GM12878 (cell line): ENCODE results near the gene CDC123. TPM values are rescaled to one million over a fixed set of nuclear protein-coding genes. Genes with fewer than 3 reads are reported as not detected.
A peak's percentile ranks its signal among the peaks of the same experiment; 100 is the strongest.

ENCODE experiments used
- ATAC-seq: fragments of 200-7000 bp; cut with Tn5 transposase; 3 replicates; pipeline ENCODE4 v1.9.1; 2020; ENCODE audit warnings: mild to moderate bottlenecking, moderate library complexity
- BruUV-seq: library from RNA; stranded (reverse); fragments of 400-500 nt; replicated peaks from 2 replicates; lab custom pipeline; 2021; lab: Mats Ljungman, UMichigan
- CTCF ChIA-PET: fragments of 300-600 bp; sonication (Branson Sonifier 250); formaldehyde crosslinking; extraction: SDS; loops from one replicate; lab custom pipeline; 2021; ENCODE audit warnings: inconsistent platforms; lab: Yijun Ruan, JAX
- POLR2A ChIA-PET: fragments of 350-600 bp; formaldehyde crosslinking; extraction: SDS; loops from one replicate; lab custom pipeline; 2021; ENCODE audit warnings: inconsistent platforms; lab: Charles Lee
- RAD21 ChIA-PET: fragments of 300-600 bp; sonication (Branson Sonifier 250); formaldehyde crosslinking; loops from one replicate; lab custom pipeline; 2023; ENCODE audit warnings: antibody characterized with exemption; ENCODE audit not compliant: unreplicated experiment; lab: Charles Lee
- SMC1A ChIA-PET: fragments of 300-600 bp; sonication (Branson Sonifier 250); formaldehyde crosslinking; loops from one replicate; lab custom pipeline; 2023; ENCODE audit not compliant: unreplicated experiment, uncharacterized antibody; lab: Charles Lee
- DNase-seq: peaks from one replicate; pipeline ENCODE4 v3.0.0-alpha.2; 2011; ENCODE audit warnings: low read depth, low spot score
- FAIRE-seq: peaks from 3 replicates; lab custom pipeline; 2011; peaks lifted over from hg19 to GRCh38; lab: Jason Lieb, UNC
- H2AFZ ChIP-seq: 2 replicates; pipeline ENCODE4 v1.6.0; 2011; ENCODE audit warnings: low read depth, low read length, control low read depth; ENCODE audit not compliant: control insufficient read depth
- H3K27ac ChIP-seq: 2 replicates; pipeline ENCODE4 v1.5.1; 2011; ENCODE audit warnings: control low read depth; ENCODE audit not compliant: control insufficient read depth, insufficient read depth
- H3K27me3 ChIP-seq, 2 experiments: replicated peaks in 1 of 2; 2 replicates each; pipeline versions ENCODE4 v1.6.0 to v1.6.1; 2011; ENCODE audit warnings: low read length in 1 of 2; ENCODE audit not compliant: control insufficient read depth in 2 of 2, insufficient read depth in 2 of 2
- H3K36me3 ChIP-seq, 2 experiments: 2 replicates each; pipeline ENCODE4 v1.5.1; 2011; ENCODE audit warnings: low read length in 1 of 2; ENCODE audit not compliant: control insufficient read depth in 2 of 2, insufficient read depth in 2 of 2
- H3K4me1 ChIP-seq: 2 replicates; pipeline ENCODE4 v1.6.1; 2011; ENCODE audit warnings: mild to moderate bottlenecking, low read length, moderate library complexity, mixed read lengths; ENCODE audit not compliant: control insufficient read depth, insufficient read depth
- H3K4me2 ChIP-seq: 2 replicates; pipeline ENCODE4 v1.6.0; 2011; ENCODE audit warnings: control low read depth; ENCODE audit not compliant: control insufficient read depth, insufficient read depth
- H3K4me3 ChIP-seq: fragments of 200-600 bp; sonication (generic); 2 replicates; pipeline ENCODE4 v1.5.1; 2016
- H3K79me2 ChIP-seq: 2 replicates; pipeline ENCODE4 v1.6.0; 2011; ENCODE audit warnings: low read length; ENCODE audit not compliant: control insufficient read depth, insufficient read depth
- H3K9ac ChIP-seq: 2 replicates; pipeline ENCODE4 v1.8.0; 2011; ENCODE audit warnings: low read length, control low read depth, mixed read lengths; ENCODE audit not compliant: control insufficient read depth, insufficient read depth
- H3K9me3 ChIP-seq: replicated peaks from 3 replicates; pipeline ENCODE4 v1.5.1; 2011; ENCODE audit warnings: mild to moderate bottlenecking, low read length; ENCODE audit not compliant: control insufficient read depth, insufficient read depth
- H4K20me1 ChIP-seq: 2 replicates; pipeline ENCODE4 v1.6.0; 2011; ENCODE audit not compliant: control insufficient read depth, insufficient read depth
- NFIC ChIP-seq: IDR thresholded peaks from 2 replicates; pipeline ENCODE4 v1.6.1; 2012; ENCODE audit warnings: low read depth, mild to moderate bottlenecking, inconsistent platforms, low read length, moderate library complexity
- NFXL1 ChIP-seq: fragments of 450-650 bp; IDR thresholded peaks from 2 replicates; pipeline ENCODE4 v1.6.1; 2017; ENCODE audit warnings: antibody characterized with exemption, mild to moderate bottlenecking, borderline replicate concordance
- NFYB ChIP-seq: IDR thresholded peaks from 2 replicates; pipeline ENCODE4 v1.6.1; 2011; ENCODE audit warnings: low read depth, mild to moderate bottlenecking, low read length, improper control_type of control experiment, moderate library complexity; ENCODE audit not compliant: insufficient read depth
- POLR2AphosphoS2 ChIP-seq: IDR thresholded peaks from 2 replicates; pipeline ENCODE4 v1.6.1; 2011; ENCODE audit warnings: low read depth, mild to moderate bottlenecking, low read length, improper control_type of control experiment, moderate library complexity
- POLR2AphosphoS5 ChIP-seq: IDR thresholded peaks from 2 replicates; pipeline ENCODE4 v1.6.1; 2011; ENCODE audit warnings: mild to moderate bottlenecking, low read length, inconsistent platforms
- SMAD1 ChIP-seq: fragments of 450-650 bp; IDR thresholded peaks from 2 replicates; pipeline ENCODE4 v1.6.1; 2018; ENCODE audit warnings: mild to moderate bottlenecking, low read depth; ENCODE audit not compliant: partially characterized antibody
- STAT1 ChIP-seq: fragments of 450-650 bp; conservative IDR thresholded peaks from 2 replicates; pipeline ENCODE4 v1.6.1; 2014; ENCODE audit warnings: antibody characterized with exemption, mild to moderate bottlenecking
- STAT3 ChIP-seq: IDR thresholded peaks from 2 replicates; pipeline ENCODE4 v1.6.1; 2011; ENCODE audit warnings: low read depth, low read length, improper control_type of control experiment
- TAF1 ChIP-seq: IDR thresholded peaks from 2 replicates; pipeline ENCODE4 v1.6.1; 2011; ENCODE audit warnings: mild to moderate bottlenecking, low read depth, low read length, borderline replicate concordance
- ZNF274 ChIP-seq: IDR thresholded peaks from one replicate; pipeline ENCODE4 v1.8.0; 2011; ENCODE audit not compliant: insufficient read length, insufficient read depth
- WGBS: methylation state at CpG from one replicate; pipeline ENCODE4 v1.1.6; 2016; ENCODE audit warnings: low lambda C conversion rate; ENCODE audit not compliant: insufficient replicate concordance, insufficient coverage; ENCODE audit errors: missing lambda C conversion rate; 5-methylcytosine and 5-hydroxymethylcytosine counted together
- in situ Hi-C: fragments of 300-500 bp; cut with MboI; formaldehyde crosslinking; loops from 9 replicates; pipeline ENCODE4 v1.14.3; 2018; ENCODE audit warnings: mixed read lengths
- intact Hi-C: fragments of 100-400 bp; cut with micrococcal nuclease; formaldehyde crosslinking; loops from one replicate; pipeline ENCODE4 v1.14.2; 2022; ENCODE audit not compliant: unreplicated experiment
- polyA plus RNA-seq, 11 experiments: library from polyadenylated mRNA; depleted of rRNA in 4 of 11; unstranded in 6 of 11; stranded (reverse) in 5 of 11; fragments of >200 nt; fragmentation: Nextera tagmentation in 4 of 11; fragmentation: Illumina TruSeq in 1 of 11; extraction: Ambion mirVana in 4 of 11; extraction: Trizol in 1 of 11; gene quantifications; 1 replicate in 1 of 11; 2 replicates in 10 of 11; pipeline versions ENCODE4 v1.2.1 to v1.2.3, GENCODE V29; 2011 to 2016; ENCODE audit warnings: inconsistent platforms in 2 of 11, missing spikeins in 2 of 11, low read depth in 1 of 11
- total RNA-seq, 4 experiments: library from RNA; depleted of rRNA in 3 of 4; stranded (reverse); fragments of >200 nt in 3 of 4; fragmentation: Illumina TruSeq in 1 of 4; extraction: Trizol in 1 of 4; gene quantifications; 2 replicates each; pipeline versions ENCODE4 v1.2.1 to v1.2.3, GENCODE V29; 2013 to 2021
- TF ChIP-seq, protein P1 (sequence below): IDR thresholded peaks from 2 replicates; pipeline ENCODE4 v1.6.1; 2012; ENCODE audit warnings: low read depth, low read length, improper control_type of control experiment
- TF ChIP-seq, protein P2 (sequence below): IDR thresholded peaks from 2 replicates; pipeline ENCODE4 v1.6.1; 2011; ENCODE audit warnings: low read depth, mild to moderate bottlenecking, low read length, moderate library complexity, borderline replicate concordance; ENCODE audit errors: extremely low read depth
- TF ChIP-seq, protein P3 (sequence below): IDR thresholded peaks from 2 replicates; pipeline ENCODE4 v1.6.1; 2012; ENCODE audit warnings: low read depth, low read length, improper control_type of control experiment
- TF ChIP-seq, protein P4 (sequence below): fragments of 450-650 bp; formaldehyde crosslinking; IDR thresholded peaks from 2 replicates; pipeline ENCODE4 v1.4.0; 2022; ENCODE audit warnings: mild to moderate bottlenecking, moderate library complexity
- TF ChIP-seq, protein P5 (sequence below): fragments of 450-650 bp; IDR thresholded peaks from 2 replicates; pipeline ENCODE4 v1.6.1; 2017; ENCODE audit warnings: mild to moderate bottlenecking

CDC123 gene
- total and polyA plus RNA-seq, 10 of the 15 experiments (the other 5 are each of a cell fraction or from before 2014, with no cell fraction given) = 128 to 360 (median 209) TPM

DNA sequence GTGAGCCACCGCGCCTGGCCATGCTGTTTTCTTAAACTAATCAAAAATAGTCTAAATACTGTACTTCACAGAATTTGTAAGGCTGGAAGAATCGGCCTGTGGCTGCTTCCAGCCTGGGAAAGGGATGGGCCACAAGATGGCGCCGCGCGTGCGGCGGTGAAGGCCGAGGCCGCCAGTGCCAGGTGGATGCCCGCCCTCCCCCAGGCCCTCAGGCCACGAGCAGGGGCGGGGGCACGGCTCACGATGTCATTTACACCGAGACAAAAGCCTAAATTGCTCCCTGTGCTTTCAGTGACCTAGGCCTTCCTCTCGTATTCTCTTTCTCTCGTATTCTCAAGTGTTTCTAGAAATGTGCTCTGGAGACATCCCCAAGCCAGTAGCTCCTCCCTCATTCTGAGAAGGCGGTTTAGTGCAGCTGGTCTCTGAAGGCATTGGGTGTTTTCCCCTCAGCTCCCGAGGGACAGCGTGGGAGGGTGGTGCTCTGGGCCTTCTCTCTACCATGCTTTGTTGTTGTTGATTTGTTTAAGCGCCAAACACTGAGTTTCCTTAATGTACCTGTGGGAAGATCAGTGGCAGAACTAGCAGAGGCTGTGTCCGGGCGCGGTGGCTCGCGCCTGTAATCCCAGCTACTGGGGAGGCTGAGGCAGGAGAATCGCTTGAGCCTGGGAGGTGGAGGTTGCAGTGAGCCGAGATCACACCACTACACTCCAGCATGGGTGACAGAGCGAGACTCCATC lies 68.4 kb downstream of the CDC123 start:
- intact Hi-C loops (loop anchor here (1.0 to 2.0 kb wide), 6 partner anchors 42 to 447 kb away; no protein-coding TSS in a partner anchor), in situ Hi-C loops (loop anchor here (5.0 kb wide), 1 partner anchor 393 kb away; no protein-coding TSS in a partner anchor)
- Histone ChIP-seq H3K9me3 (no peaks in the 10 kb centered on the region), H3K79me2 (no peaks in the 10 kb centered on the region), H3K27ac (peak overlapping the region; percentile 52), H4K20me1 (no peaks in the 10 kb centered on the region), H3K4me2 (peak overlapping the region; percentile 68), H3K4me3 (peak overlapping the region; percentile 23; the same call in 1 of the 2 replicates), H3K36me3 (no peaks in the 10 kb centered on the region), H3K27me3 (no peaks in the 10 kb centered on the region), H2AFZ (peak overlapping the region; percentile 53), H3K4me1 (peaks cover 25% of the 10 kb centered on the region), H3K9ac (peak overlapping the region; percentile 59)
- 1% methylated on average over 30 of the region's 31 CpGs for WGBS
- POLR2A ChIA-PET = interaction anchor here (0.8 to 1.6 kb wide), 6 partner anchors 13 to 220 kb away, joined by 3 to 13 read pairs (median 4); no protein-coding TSS in a partner anchor
- no TSS peak for BruUV-seq
- CTCF ChIA-PET = interaction anchor here (0.6 to 7.2 kb wide), 41 partner anchors 8 to 1349 kb away, joined by 3 to 116 read pairs (median 4); partner anchors contain the start of gene CAMK1D
- DNase-seq = peak; percentile 99
- RAD21 ChIA-PET = interaction anchor here (0.6 to 5.9 kb wide), 39 partner anchors 14 to 592 kb away, joined by 3 to 105 read pairs (median 4); partner anchors contain the start of gene CAMK1D
- peak; percentile 96 for FAIRE-seq
- SMC1A ChIA-PET = interaction anchor here (0.6 to 6.2 kb wide), 34 partner anchors 13 to 448 kb away, joined by 3 to 104 read pairs (median 4); partner anchors contain the start of genes CAMK1D, CDC123 and NUDT5
- ATAC-seq = peak; percentile 85
- TF ChIP-seq, protein P1, sequence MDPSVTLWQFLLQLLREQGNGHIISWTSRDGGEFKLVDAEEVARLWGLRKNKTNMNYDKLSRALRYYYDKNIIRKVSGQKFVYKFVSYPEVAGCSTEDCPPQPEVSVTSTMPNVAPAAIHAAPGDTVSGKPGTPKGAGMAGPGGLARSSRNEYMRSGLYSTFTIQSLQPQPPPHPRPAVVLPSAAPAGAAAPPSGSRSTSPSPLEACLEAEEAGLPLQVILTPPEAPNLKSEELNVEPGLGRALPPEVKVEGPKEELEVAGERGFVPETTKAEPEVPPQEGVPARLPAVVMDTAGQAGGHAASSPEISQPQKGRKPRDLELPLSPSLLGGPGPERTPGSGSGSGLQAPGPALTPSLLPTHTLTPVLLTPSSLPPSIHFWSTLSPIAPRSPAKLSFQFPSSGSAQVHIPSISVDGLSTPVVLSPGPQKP = no peak
- TF ChIP-seq POLR2AphosphoS2 (no peak), ZNF274 (no peak), NFYB (no peak), POLR2AphosphoS5 (peak; percentile 60; the same call in 1 of the 2 replicates), SMAD1 (no peak), STAT1 (no peak), NFIC (peak; percentile 81), STAT3 (no peak), TAF1 (peak; percentile 21; the same call in 1 of the 2 replicates), NFXL1 (no peak)
- TF ChIP-seq, protein P2, sequence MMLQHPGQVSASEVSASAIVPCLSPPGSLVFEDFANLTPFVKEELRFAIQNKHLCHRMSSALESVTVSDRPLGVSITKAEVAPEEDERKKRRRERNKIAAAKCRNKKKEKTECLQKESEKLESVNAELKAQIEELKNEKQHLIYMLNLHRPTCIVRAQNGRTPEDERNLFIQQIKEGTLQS = no peak
- TF ChIP-seq, protein P3, sequence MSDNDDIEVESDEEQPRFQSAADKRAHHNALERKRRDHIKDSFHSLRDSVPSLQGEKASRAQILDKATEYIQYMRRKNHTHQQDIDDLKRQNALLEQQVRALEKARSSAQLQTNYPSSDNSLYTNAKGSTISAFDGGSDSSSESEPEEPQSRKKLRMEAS = peak; percentile 83; the same call in 1 of the 2 replicates
- TF ChIP-seq, protein P4, sequence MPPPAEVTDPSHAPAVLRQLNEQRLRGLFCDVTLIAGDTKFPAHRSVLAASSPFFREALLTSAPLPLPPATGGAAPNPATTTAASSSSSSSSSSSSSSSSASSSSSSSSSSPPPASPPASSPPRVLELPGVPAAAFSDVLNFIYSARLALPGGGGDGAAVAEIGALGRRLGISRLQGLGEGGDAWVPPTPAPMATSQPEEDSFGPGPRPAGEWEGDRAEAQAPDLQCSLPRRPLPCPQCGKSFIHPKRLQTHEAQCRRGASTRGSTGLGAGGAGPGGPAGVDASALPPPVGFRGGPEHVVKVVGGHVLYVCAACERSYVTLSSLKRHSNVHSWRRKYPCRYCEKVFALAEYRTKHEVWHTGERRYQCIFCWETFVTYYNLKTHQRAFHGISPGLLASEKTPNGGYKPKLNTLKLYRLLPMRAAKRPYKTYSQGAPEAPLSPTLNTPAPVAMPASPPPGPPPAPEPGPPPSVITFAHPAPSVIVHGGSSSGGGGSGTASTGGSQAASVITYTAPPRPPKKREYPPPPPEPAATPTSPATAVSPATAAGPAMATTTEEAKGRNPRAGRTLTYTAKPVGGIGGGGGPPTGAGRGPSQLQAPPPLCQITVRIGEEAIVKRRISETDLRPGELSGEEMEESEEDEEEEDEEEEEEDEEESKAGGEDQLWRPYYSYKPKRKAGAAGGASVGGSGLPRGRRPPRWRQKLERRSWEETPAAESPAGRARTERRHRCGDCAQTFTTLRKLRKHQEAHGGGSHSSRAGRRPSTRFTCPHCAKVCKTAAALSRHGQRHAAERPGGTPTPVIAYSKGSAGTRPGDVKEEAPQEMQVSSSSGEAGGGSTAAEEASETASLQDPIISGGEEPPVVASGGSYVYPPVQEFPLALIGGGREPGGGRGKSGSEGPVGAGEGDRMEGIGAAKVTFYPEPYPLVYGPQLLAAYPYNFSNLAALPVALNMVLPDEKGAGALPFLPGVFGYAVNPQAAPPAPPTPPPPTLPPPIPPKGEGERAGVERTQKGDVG (CRISPR knock-in tag) = no peak
- TF ChIP-seq, protein P5, sequence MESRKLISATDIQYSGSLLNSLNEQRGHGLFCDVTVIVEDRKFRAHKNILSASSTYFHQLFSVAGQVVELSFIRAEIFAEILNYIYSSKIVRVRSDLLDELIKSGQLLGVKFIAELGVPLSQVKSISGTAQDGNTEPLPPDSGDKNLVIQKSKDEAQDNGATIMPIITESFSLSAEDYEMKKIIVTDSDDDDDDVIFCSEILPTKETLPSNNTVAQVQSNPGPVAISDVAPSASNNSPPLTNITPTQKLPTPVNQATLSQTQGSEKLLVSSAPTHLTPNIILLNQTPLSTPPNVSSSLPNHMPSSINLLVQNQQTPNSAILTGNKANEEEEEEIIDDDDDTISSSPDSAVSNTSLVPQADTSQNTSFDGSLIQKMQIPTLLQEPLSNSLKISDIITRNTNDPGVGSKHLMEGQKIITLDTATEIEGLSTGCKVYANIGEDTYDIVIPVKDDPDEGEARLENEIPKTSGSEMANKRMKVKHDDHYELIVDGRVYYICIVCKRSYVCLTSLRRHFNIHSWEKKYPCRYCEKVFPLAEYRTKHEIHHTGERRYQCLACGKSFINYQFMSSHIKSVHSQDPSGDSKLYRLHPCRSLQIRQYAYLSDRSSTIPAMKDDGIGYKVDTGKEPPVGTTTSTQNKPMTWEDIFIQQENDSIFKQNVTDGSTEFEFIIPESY = peak; percentile 6; the same call in 1 of the 2 replicates
